ENCODE measurements around the gene JAML.
A peak's percentile ranks its signal among the peaks of the same experiment; 100 is the strongest.

The JAML gene, protein sequence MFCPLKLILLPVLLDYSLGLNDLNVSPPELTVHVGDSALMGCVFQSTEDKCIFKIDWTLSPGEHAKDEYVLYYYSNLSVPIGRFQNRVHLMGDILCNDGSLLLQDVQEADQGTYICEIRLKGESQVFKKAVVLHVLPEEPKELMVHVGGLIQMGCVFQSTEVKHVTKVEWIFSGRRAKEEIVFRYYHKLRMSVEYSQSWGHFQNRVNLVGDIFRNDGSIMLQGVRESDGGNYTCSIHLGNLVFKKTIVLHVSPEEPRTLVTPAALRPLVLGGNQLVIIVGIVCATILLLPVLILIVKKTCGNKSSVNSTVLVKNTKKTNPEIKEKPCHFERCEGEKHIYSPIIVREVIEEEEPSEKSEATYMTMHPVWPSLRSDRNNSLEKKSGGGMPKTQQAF

DNA sequence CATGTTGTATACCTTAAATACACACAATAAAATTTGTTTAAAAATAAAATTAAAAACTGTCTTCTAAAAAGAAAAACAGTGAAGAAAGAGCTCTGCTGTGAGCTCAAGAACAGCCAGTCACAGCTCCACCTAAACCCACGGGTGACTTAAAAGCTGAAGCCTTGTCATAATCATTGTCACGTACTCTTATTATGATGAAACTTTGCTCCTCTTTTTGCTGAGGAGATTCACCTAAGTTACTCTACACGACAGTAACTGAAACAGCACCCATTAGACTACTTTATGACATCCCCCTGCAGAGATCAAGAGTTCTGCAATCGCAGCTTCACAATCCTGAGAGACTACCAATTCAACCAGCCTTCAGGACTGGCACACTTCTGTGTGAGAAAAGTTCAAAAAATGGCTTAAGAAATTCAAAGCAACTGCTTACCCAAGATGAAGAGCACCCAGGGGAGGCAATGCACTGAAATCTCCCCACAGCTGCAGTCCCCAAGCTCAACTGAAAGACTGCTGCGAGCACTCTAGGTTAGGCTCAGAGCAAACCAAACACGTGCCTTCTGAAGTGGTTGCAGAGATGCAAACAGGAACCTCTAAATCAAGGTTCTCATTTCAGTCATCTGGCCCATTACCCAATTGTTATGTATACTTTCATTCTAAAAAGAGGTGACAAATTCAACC is at the start of gene JAML:
Gene JAML, minus strand, starts transcription at position 501 of the 678 bp plus-strand sequence. CDS start 10,145 bp downstream, outside the sequence.
- DNase-seq (ENCODE audit: low read depth in 2 of 2) = no peak

DNA sequence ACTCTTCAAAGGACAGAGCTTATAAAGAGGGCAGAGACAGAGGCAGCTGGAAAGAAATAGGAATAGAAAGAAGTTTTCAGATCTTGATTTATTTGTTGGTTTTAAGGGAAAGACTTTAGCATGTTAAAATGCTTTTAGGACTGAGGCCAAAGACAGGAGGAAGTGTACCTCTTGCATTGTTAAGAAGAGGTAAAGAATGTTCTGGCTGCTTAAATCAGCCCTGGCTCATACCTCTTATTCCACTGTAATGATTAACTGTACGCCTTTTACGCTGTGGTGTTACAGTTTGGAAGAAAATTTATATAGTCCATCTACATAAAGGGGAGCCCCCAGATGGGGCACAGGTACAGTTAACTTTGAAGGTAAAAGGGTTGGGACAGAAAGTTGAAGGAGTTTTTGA is 49.4 kb upstream of the JAML start:
- no peak for DNase-seq (ENCODE audit: low read depth in 2 of 2)

DNA sequence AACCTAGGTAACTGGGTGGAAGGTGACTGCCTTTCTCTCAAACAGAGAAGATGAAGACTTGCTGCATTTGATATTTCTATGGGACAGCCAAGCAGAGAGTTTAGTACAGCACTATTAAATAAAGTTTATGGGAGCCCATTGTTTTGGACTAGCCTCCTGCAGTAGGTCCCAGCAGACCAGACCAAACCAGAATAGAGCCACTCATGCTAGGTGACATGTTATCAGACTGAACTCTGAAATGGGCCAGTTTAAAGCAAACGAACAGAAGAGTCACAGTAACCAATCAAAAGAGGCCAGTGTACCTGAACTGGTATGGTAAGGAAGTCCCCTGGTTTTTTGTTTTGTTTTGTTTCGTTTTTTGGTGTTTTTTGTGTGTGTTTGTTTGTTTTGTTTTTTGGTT is 47.2 kb upstream of the JAML start:
- DNase-seq (ENCODE audit: low read depth in 2 of 2) = no peak

DNA sequence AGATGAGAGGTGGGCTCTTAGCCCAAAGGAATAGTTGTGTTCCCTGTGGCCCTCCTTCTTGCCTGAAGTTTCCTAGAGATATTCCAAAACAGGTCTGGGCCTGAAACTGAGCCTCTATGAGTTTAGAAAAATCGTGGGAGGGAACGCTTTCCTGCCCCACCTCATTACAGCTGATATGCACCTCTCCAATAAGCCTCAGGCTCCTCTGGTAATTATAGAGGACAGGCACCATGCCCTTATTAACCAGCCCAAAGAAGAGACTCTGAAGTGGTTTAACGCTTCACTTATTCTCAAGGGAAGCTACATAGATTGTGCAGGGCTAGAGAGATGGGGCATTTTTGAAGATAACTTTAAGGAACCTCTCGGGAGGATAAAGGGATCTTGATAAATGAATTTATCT is 42.7 kb upstream of the JAML start:
- no peak for DNase-seq (ENCODE audit: low read depth in 2 of 2)

DNA sequence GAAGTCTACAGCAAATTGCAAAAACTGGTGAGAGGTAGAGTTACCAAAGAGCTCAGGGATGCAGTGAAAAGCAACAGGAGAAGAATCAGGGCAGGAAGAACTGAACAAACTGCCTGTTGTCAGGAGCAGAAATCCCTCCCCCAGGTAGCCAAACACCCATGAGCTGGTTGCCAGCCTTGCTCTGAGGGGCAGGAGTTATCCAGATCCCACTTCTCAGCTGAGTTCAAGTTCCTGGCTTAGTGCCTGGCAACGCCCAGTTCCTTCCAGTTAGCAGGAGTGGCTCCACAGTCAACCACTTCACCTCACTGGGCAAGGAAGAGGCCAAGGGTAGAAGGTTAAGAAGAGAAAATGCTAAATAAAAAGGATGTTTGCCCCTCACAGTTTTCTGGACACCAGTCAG is 41.1 kb upstream of the JAML start:
- no peak for DNase-seq (ENCODE audit: low read depth in 2 of 2)

DNA sequence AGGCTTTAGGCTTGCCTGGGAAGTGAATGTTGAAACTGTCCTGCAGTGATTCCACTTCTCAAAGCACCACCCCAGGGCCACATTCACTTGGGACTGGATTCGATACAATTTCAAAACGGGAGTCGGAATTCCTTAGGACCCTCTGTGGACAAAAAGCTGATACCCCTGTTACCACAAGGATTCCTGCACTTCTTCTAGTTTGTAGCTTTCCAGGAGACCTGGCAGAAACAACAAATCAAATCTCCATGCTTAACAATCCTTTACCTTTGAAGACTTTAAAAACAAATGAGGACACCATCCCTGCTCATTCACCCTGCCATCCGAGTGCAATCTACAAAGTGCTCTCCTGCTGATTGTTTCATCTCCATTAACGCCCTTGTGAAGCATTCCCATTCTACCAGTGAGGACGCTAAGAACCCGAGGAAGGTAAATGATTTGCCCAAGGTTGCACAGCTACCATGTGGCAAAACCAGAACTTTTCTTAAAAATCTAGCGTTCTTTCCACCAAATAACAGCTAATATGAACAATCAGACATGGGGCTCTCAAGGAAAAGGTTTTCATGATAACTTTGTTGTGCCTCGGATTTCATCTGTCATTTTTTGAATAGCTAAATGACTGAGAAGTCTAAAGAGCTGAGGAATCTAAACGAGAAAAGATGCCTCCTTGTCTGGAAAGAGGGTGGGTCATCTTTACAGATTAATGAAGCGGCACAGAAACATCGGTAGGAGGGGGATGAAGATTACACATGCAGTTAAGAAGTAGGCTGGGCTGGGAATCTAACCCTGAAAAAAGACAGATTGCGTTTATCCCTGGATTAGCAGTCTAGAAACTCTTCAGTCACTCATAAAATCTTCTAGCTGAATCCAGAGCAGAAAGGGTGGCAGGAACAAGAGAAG is 40.0 kb upstream of the JAML start:
- no peak for DNase-seq (ENCODE audit: low read depth in 2 of 2)

DNA sequence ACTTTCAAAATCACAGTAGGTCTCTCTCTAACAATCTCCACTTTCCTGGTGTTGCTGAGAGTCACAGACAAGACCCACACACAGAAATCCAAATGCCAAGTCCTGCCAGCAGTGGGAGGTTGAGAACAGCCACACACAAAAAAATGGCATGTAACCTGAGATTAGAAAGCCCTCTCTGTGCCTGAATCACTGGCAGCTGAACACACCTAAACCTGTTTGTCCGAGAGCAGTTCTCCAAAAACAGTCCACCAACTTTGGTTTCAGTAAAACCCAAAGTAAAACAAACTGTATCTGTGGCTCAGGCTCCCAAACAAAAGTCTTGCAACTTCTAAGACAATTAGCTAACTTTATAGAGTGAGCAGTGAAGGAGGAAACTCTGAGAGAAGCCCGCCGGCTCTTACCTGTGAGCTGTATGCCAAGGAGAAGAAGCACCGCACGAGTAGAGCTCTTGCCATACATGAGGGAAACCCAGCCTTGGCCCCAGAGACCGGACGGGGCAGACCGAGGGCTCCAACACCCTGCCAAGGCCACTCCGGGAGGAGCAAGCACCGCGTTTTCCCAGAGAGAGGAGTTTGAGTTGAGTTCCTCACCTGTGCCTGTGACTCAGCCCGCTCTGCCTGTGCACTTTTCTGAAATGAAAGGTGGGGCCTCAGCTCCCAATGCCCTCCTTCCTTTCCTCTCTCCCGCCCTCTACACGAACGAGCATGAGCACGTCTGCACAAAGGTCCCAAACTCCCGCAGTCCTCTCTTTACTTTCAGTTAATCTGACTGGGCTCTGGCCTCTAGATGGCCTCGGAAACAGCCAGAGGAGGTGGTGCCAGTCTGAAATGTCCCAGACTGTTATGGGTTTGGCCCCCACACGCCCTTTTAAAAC is 39.1 kb upstream of the JAML start, which contains the start of gene MPZL2:
Gene MPZL2, minus strand, starts transcription at position 603 of the 874 bp plus-strand sequence. Its CDS starts 144 bp downstream, at position 459.
- DNase-seq (ENCODE audit: low read depth in 2 of 2) = no peak

DNA sequence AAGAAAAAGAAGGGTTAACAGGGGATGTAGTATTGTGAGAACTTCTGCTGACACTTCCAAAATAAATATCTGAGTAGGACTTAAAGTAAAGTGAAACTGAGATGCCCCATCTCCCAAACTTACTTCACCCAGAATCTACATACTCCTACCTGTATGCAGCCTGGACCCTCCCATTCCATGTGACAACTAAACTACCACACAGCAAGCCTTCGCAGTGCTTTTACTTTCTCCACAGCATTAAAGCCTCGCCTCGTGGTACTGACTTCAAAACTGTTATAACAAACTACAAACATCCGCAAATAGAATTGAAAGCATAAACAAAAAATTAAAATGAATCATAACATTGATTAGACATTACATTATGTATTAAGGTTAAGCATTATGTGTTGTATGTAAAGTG is 38.3 kb upstream of the JAML start:
- no peak for DNase-seq (ENCODE audit: low read depth in 2 of 2)

DNA sequence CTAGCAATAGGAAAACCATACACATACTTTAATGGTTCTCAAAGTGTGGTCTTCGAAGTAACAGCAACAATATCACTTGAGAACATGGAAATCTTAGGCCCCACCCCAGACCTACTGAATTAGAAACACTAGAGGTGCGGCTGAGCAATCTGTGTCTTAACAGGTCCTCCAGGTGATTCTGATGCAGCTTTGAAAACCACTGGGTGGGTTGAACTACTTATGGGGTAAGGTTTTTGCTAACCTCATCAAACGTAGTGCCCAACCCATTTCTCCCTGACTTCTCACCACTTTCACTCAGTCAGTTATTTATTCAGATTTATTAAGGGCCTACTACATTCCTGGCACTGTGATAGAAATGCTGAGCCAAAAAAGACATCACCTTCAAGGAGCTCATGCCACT is 35.5 kb upstream of the JAML start:
- DNase-seq (ENCODE audit: low read depth in 2 of 2) = no peak

DNA sequence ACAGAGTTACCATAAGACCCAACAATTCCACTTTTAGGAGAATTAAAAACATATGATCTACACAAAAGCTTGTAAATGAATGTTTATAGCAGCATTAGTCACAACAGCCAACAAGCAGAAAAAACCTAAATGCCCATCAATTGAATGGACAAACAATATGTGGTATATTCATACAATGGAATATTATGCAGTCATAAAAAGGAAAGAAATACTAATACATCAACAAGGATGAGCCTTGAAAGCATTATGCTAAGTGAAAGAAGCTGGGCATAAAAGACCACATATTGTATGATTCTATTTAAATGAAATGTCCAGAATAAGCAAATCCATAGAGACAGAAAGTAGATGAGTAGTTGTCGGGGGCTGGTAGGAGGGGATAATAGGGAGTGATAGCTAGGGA is 34.3 kb upstream of the JAML start:
- DNase-seq (ENCODE audit: low read depth in 2 of 2) = no peak

DNA sequence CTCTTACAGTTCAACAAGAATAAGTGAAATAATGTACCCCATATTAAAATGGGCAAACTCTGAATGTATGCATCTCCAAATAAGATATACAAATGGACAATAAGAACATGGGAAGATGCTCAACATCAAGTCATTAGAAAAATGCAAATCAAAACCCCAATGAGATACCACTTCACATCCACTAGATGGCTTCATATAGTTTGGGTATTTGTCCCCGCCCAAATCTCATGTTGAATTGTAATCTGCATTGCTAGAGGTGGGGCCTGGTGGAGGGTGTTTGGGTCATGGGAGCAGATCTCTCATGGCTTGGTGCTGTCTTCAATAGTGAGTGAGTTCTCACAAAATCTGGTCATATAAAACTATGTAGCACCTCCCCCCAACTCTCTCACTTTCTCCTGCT is 33.6 kb upstream of the JAML start:
- no peak for DNase-seq (ENCODE audit: low read depth in 2 of 2)

DNA sequence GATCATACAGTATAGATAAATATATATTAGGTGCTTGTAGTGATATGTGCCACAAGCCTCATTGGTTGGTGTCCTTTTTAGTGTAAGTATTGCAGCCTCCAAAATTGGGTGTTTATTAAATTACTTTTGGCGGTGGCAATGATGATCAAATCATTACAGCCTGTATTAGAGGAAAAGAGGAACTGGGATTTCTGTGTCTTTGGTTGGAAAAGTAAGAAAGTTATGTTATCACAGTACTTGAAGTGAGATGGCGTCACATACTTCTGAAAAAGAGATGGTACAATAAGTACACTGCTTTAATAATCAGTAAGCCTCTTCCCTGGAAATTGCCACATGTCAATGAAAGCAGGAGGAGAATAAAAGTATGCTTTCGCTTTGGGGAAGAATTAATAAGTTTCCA is 27.9 kb upstream of the JAML start:
- no peak for DNase-seq (ENCODE audit: low read depth in 2 of 2)

DNA sequence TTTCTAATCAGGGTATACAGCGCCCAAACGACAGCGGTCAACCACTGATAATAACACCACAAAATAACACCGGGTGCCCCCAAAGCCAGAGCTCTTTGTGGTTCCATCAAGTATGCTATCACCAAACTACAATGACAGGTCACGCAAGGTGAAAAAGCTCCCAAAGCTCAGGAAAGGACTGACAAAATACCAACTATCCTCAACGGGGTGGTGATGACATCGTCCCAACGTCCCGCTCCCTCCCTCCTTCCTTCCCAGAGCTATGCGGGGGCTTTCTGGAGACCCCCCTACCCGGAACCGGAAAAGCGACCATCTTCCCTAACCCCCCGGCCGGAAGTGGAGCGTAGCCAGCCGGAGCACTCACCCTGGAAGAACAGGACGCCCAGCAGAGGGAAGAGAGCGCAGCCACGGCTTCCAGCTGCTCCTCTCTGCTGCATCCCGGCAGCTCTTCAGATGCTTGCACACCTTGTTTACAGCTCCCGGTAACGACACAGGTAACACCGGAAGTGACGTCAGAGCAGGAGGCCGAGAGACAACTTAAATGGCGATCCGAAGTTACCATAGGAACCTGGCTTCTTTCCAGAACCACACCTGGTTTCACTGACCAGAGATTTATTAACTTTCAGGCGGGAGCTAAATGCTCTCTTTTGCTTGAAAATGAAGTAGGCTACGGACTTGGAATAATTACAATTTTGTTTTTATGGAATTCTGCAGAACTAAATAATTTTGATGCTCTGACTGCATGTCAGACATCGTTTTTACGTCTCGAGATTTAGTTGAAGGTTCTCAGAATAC is 27.2 kb upstream of the JAML start, which contains the start of gene MPZL3:
Gene MPZL3, minus strand, starts transcription at position 508 of the 795 bp plus-strand sequence. Its CDS starts 71 bp downstream, at position 437.
- DNase-seq (ENCODE audit: low read depth in 2 of 2) = peak; percentile 47 to 66

DNA sequence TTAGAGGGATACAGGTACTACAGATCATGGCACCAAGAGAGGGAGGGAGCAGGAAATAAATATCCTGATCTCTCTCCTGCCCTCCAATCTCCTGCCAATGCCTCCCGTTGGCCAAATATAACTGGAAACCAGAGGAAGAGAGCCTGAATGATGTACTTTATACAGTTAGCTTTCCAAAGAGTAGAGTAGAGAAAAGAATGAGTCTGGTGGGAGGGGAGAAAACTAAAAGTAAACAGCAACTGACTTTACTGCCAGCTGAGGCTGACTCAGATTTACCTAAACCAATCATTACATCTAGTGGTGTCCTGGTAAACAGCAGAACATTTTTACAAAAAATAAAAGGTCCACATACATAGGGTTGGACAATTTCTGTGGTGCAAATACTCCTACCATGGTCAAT is 22.2 kb upstream of the JAML start:
- DNase-seq (ENCODE audit: low read depth in 2 of 2) = no peak

DNA sequence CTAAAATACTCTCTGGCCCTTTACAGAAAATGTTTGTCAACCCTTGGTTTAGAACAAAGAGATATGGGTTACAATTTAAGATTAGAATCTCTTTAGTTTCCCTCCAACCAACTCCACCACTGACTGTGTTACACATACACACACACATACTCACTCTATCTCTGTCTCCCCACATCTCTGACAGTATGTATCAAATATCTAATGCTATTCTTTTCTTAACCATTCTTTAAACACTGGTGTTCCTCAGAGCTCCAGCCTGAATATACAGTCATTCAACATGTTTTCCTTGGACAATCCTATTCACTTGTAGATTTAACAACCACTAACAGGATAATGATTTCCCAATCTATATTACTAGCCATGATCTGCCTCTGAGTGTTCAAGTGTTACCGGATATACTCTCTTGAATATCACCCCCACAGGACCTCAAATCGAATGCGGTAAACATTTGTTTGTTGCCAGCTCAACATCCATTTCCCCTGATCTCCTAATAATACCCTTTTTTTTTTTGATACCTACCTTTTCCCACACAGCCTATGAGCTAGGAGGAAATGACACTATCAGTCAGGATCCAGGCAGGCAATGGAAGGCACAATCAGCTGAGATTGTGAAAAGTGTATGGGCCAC is 21.2 kb upstream of the JAML start:
- DNase-seq (ENCODE audit: low read depth in 2 of 2) = no peak

DNA sequence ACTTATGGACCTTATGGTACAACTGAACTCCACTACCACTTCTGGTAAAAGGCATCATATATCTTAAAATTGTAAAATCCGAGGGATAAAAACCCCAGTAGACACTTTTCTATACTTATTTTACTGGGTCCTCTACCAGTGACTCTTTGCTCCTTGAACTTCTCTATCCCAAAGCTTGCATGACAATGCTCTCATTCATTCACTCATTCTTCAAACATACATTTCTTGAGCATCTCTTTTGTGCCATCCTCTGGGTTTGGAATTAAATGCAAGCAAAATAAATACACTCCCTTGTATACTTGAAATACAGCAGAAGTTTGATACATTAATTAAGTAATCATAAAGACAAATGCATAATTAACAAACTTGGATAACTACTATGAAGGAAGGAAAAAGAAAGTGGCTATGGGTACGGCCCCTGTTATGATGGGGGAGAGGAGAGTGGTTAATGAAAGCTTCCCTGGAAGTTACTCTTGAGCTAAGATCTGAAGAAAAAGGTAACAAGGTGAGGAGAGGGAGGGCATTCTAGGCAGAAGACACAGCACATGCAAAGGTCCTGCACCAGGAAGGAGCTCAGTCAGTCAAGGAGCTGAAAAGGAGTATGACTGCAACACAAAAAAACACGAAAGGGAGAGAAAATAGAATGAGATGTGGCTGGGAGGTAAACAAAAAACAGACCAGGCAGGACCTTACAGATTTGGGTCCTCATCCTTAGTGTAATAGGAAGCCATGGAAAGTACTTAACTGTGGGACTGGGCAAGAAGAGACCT is 19.4 kb upstream of the JAML start:
- no peak for DNase-seq (ENCODE audit: low read depth in 2 of 2)

DNA sequence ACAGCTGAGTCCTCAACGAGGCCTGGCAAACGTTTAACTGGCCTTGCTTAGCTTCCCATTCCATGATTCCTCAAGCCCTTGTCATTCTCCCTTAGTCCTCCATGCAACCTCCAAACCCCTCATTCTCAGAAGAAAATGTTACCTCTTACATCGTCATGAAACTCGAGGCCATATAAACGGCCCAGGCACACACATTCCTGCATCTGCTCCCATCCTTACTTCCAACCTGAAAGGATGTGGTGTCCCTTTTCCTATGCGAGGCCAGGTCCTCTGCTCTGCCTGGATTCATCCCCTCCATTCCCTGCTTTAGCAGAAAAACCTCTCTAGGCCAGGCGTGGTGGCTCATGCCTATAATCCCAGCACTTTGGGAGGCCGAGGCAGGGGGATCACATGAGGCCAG is 18.4 kb upstream of the JAML start:
- no peak for DNase-seq (ENCODE audit: low read depth in 2 of 2)

DNA sequence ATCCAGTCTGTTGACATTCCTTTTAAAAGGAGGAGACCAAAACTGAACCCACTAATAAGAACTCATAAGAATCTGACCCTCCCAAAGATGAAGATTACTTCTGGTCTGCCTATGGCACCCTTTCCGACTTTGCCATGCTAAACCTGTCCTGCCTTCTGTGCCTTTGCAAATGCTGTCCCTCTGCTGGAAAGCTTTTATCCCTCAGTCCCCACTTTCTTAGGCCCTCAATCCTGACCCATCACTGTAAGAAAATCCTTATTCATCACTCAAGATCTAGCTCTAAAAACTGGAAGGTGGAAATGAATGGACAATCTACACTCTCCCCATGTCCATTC is 16.9 kb upstream of the JAML start:
- DNase-seq (ENCODE audit: low read depth in 2 of 2) = no peak
